ENCODE data around the gene TWIST2.

TWIST2 gene

GRCh38 chr2:238838786-238839327 is 9.0 kb upstream of the TWIST2 start:
- no peak for DNase-seq

- DNase-seq: no peak
Measured at GRCh38 chr2:238839428-238839827, 8.5 kb upstream of the TWIST2 start.

GRCh38 chr2:238841542-238842164 is 6.2 kb upstream of the TWIST2 start:
- no peak for DNase-seq

GRCh38 chr2:238843476-238843875 is 4.4 kb upstream of the TWIST2 start:
- no peak for DNase-seq

GRCh38 chr2:238845583-238846377 is 2.1 kb upstream of the TWIST2 start:
- no peak for DNase-seq

- DNase-seq: no peak
Measured at GRCh38 chr2:238846378-238846627, 1.6 kb upstream of the TWIST2 start.

- no peak for DNase-seq
Measured at GRCh38 chr2:238846628-238847418, 1.1 kb upstream of the TWIST2 start.

GRCh38 chr2:238847419-238847801 is 475 bp upstream of the TWIST2 start:
- no peak for DNase-seq

- DNase-seq: no peak
Measured at GRCh38 chr2:238848691-238848975, 748 bp downstream of the TWIST2 start.

- no peak for DNase-seq
Measured at GRCh38 chr2:238848976-238849853, 1.3 kb downstream of the TWIST2 start.

- no peak for DNase-seq
Measured at GRCh38 chr2:238850091-238850490, 2.2 kb downstream of the TWIST2 start.

GRCh38 chr2:238851026-238851425 is 3.1 kb downstream of the TWIST2 start:
- no peak for DNase-seq

- no peak for DNase-seq
Measured at GRCh38 chr2:238851761-238852160, 3.9 kb downstream of the TWIST2 start.

GRCh38 chr2:238852206-238852869 is 4.5 kb downstream of the TWIST2 start:
- DNase-seq: no peak

GRCh38 chr2:238853218-238853617 is 5.3 kb downstream of the TWIST2 start:
- no peak for DNase-seq

- no peak for DNase-seq
Measured at GRCh38 chr2:238853721-238854120, 5.8 kb downstream of the TWIST2 start.

GRCh38 chr2:238854246-238854645 is 6.4 kb downstream of the TWIST2 start:
- DNase-seq: no peak

- DNase-seq: no peak
Measured at GRCh38 chr2:238854699-238855229, 6.9 kb downstream of the TWIST2 start.

GRCh38 chr2:238855299-238855698 is 7.4 kb downstream of the TWIST2 start:
- DNase-seq: no peak

GRCh38 chr2:238855891-238856580 is 8.2 kb downstream of the TWIST2 start:
- no peak for DNase-seq

Measured in hippocampal formation (tissue), 2 donors.